ENCODE measurements around the gene ENKUR.

DNA sequence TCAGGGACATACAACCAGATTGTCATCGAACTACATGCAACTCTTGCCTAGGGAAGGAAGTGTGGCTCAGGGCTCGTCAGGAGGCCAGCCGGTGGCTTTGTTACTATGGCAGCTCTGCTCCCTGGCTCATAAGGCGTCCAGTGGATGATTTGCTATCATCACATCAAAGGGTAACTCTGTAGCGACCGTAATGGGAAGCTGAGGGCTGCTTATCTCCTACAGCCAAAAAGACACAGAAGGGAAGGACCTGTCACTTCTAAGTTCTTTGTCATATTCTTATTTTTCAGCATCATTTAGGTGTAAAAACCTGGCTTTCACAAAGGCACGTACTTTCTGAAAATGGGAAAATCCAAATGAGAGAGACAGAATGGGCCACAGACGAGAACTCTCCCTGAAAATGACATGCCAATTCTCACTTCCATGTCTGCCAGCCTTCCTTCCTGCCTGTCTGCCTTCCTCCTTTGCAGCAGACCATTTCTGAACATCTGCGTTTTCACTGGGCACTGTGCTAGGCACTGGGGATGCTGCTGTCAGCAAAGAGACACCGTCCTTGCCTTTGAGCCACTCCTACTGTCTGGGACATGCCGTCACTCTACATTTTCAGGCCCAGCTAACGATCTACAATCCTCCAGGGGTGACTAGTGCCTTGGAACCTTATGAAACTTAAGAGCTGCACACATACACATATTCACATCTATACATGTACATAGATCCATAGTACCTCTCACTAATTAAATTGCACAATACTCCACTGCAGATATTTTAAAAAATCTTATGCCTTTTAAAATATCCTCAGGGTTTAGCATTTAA lies 26.9 kb downstream of the ENKUR start:
- TF ChIP-seq ZFP30 (CRISPR knock-in tag; IDR thresholded peaks at IDR 0.05) (no peak), ARNTL (CRISPR knock-in tag; IDR thresholded peaks at IDR 0.05; ENCODE audit: borderline replicate concordance, low read depth) (no peak), BACH2 (CRISPR knock-in tag; IDR thresholded peaks at IDR 0.05; ENCODE audit: borderline replicate concordance) (no peak), ZFP3 (CRISPR knock-in tag; IDR thresholded peaks at IDR 0.05) (no peak), RARB (CRISPR knock-in tag; IDR thresholded peaks at IDR 0.05) (no peak)
- TF ChIP-seq, protein P1, sequence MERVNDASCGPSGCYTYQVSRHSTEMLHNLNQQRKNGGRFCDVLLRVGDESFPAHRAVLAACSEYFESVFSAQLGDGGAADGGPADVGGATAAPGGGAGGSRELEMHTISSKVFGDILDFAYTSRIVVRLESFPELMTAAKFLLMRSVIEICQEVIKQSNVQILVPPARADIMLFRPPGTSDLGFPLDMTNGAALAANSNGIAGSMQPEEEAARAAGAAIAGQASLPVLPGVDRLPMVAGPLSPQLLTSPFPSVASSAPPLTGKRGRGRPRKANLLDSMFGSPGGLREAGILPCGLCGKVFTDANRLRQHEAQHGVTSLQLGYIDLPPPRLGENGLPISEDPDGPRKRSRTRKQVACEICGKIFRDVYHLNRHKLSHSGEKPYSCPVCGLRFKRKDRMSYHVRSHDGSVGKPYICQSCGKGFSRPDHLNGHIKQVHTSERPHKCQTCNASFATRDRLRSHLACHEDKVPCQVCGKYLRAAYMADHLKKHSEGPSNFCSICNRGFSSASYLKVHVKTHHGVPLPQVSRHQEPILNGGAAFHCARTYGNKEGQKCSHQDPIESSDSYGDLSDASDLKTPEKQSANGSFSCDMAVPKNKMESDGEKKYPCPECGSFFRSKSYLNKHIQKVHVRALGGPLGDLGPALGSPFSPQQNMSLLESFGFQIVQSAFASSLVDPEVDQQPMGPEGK (CRISPR knock-in tag; IDR thresholded peaks at IDR 0.05; ENCODE audit: borderline replicate concordance), result no peak

Measured in SK-N-SH treated with all-trans-retinoic acid at 6 μM for 48 hours (cell line).